MM.1S (cell line): ENCODE measurements around the gene TMEM254.
"Not testable (repeated sequence)": the region's sequence is repeated elsewhere in the genome, so short reads cannot be mapped to it uniquely, and the experiment has no call there.

Experiments used
- DNase-seq: peaks from one replicate; pipeline ENCODE4 v3.0.0-alpha.2; 2015
- H2AFZ ChIP-seq: fragments of 300-600 bp; sonication (generic); 2 replicates; pipeline ENCODE4 v1.6.0; 2016; ENCODE audit warnings: antibody characterized with exemption, low read length
- H3F3A ChIP-seq: fragments of 300-600 bp; sonication (generic); 2 replicates; pipeline ENCODE4 v1.6.1; 2016; ENCODE audit warnings: mild to moderate bottlenecking, antibody characterized with exemption, low read length, moderate library complexity, mixed read lengths; ENCODE audit not compliant: insufficient read depth
- H3K27ac ChIP-seq: fragments of 300-600 bp; sonication (generic); 2 replicates; pipeline ENCODE4 v1.5.1; 2016; ENCODE audit warnings: mild to moderate bottlenecking, low read length
- H3K27me3 ChIP-seq: fragments of 300-600 bp; sonication (generic); replicated peaks from 2 replicates; pipeline ENCODE4 v1.6.0; 2016; ENCODE audit warnings: low read length; ENCODE audit not compliant: insufficient read depth
- H3K36me3 ChIP-seq: fragments of 300-600 bp; sonication (generic); replicated peaks from 2 replicates; pipeline ENCODE4 v1.6.1; 2016; ENCODE audit warnings: mild to moderate bottlenecking, low read length, mixed read lengths; ENCODE audit not compliant: insufficient read depth
- H3K4me1 ChIP-seq: fragments of 300-600 bp; sonication (generic); 2 replicates; pipeline ENCODE4 v1.6.1; 2016; ENCODE audit warnings: low read length, mixed read lengths
- H3K4me2 ChIP-seq: fragments of 300-600 bp; sonication (generic); 2 replicates; pipeline ENCODE4 v1.6.0; 2016; ENCODE audit warnings: low read depth, low read length
- H3K4me3 ChIP-seq: fragments of 300-600 bp; sonication (generic); 2 replicates; pipeline ENCODE4 v1.5.1; 2016; ENCODE audit warnings: low read length, mixed read lengths
- H3K79me2 ChIP-seq: fragments of 300-600 bp; sonication (generic); 2 replicates; pipeline ENCODE4 v1.6.1; 2016; ENCODE audit warnings: mixed run types, low read length, mixed read lengths
- H3K9ac ChIP-seq: fragments of 300-600 bp; sonication (generic); 2 replicates; pipeline ENCODE4 v1.6.1; 2016; ENCODE audit warnings: low read length, mixed read lengths
- H3K9me2 ChIP-seq: fragments of 300-600 bp; sonication (generic); replicated peaks from 2 replicates; pipeline ENCODE4 v1.6.1; 2016; ENCODE audit warnings: mild to moderate bottlenecking, low read length, mixed read lengths; ENCODE audit not compliant: insufficient read depth
- H3K9me3 ChIP-seq: fragments of 300-600 bp; sonication (generic); replicated peaks from 2 replicates; pipeline ENCODE4 v1.6.1; 2016; ENCODE audit warnings: mild to moderate bottlenecking, low read length, mixed read lengths; ENCODE audit not compliant: insufficient read depth
- H4K20me1 ChIP-seq: fragments of 300-600 bp; sonication (generic); 2 replicates; pipeline ENCODE4 v1.6.1; 2016; ENCODE audit warnings: mild to moderate bottlenecking, low read length, moderate library complexity, mixed read lengths; ENCODE audit not compliant: insufficient read depth
- CTCF ChIP-seq: fragments of 300-600 bp; sonication (generic); IDR thresholded peaks from 2 replicates; pipeline ENCODE4 v1.5.1; 2016; ENCODE audit warnings: antibody characterized with exemption, low read length, mixed read lengths
- EZH2 ChIP-seq: fragments of 300-600 bp; sonication (generic); optimal IDR thresholded peaks from 2 replicates; pipeline ENCODE3; 2017; ENCODE audit warnings: low read depth, mild to moderate bottlenecking, antibody characterized with exemption, low read length, mixed read lengths
- EZH2phosphoT487 ChIP-seq: fragments of 300-600 bp; sonication (generic); IDR thresholded peaks from 2 replicates; pipeline ENCODE4 v1.6.1; 2018; ENCODE audit warnings: antibody characterized with exemption, low read length

TMEM254 gene

DNA sequence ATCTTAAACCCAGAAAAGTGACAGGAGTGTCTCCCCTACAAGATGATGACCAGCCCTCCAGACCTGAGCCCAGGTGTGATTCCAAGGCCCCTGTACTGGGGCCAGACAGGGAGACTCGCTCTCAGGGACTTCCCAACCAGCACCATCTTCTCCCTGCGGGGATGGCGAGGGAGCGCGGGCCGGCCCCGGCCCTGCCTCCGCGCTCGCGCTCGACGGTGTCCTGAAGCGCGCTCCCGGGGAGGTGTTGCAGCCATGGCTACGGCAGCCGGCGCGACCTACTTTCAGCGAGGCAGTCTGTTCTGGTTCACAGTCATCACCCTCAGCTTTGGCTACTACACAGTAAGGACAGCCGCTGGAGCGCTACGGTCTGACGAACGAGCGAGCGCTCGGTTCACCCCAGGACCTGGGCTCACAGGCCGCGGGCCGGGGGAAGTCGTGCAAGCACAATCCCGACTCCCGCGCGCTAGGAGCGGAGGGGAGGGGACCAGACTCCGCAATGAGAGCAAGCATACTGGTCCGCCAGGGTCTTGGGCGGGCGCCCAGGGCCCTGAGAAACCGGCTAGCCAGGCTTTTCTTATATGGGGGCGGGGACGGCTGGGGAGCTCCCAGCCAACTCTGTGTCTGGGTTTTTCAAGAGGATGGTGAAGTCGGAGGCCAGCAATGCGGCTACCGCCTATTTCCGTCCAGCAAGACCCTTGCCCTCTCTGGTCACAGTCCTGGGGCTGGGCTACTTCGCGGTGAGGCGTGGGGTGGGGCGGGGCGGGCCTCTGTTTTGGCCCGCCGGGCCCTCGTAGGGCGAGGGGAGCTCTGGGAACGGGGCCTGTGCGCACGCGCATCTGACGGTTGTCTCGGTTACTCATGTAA, at the start of gene TMEM254:
Gene TMEM254 (plus strand): TSS at position 218 of the 864 bp plus-strand sequence. CDS start 35 bp downstream, at position 253.
- peak within 1 kb of the TSS; percentile 87 for H3K9ac ChIP-seq
- DNase-seq = peak; percentile 90
- peaks cover 7% of the 10 kb centered on the region; the same call in 1 of the 2 replicates for H3K4me1 ChIP-seq

DNA sequence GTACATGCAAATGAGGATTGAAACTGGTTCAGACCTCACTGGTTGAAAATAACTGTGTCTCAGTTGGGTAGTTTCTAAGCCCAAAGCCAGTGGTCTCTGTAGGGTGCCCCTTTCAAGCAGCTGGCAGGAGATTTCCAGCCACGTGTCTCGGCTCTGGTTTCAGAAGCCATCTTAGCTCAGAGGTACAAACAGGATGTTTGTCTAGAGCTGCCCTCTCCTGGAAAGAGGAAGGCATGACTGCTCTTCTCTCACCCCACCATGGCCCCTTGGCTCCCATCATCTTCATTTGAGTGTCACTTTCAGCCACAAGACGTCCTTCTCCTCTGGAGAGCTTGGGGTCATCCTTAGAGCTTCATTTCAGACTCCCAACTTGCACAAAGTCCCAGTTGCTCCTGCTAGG, 49.3 kb upstream of the TMEM254 start:
- peak; percentile 46 for TF ChIP-seq CTCF
- not testable (repeated sequence) for H3K9me3 ChIP-seq, H3F3A ChIP-seq, H3K9me2 ChIP-seq, H3K27me3 ChIP-seq, H3K79me2 ChIP-seq, H3K27ac ChIP-seq, H3K4me1 ChIP-seq, H3K4me2 ChIP-seq, H3K9ac ChIP-seq, H3K36me3 ChIP-seq, H3K4me3 ChIP-seq, H4K20me1 ChIP-seq
- peak overlapping the region; percentile 59 for H2AFZ ChIP-seq
- peak; percentile 65 for DNase-seq

More for the DNA sequence above, at the start of gene TMEM254:
- H3K27me3 ChIP-seq = no peaks in the 10 kb centered on the region
- H3K9me3 ChIP-seq = no peaks in the 10 kb centered on the region
- TF ChIP-seq EZH2 (no peak), EZH2phosphoT487 (no peak), CTCF (no peak)
- H3F3A ChIP-seq = peaks cover 14% of the 10 kb centered on the region
- no peaks in the 10 kb centered on the region for H4K20me1 ChIP-seq
- peak within 1 kb of the TSS; percentile 91 for H3K27ac ChIP-seq
- H3K79me2 ChIP-seq = peaks cover 13% of the 10 kb centered on the region
- peak within 1 kb of the TSS; percentile 96 for H3K4me3 ChIP-seq
- peak within 1 kb of the TSS; percentile 96 for H2AFZ ChIP-seq
- peak within 1 kb of the TSS; percentile 82 for H3K4me2 ChIP-seq
- H3K9me2 ChIP-seq = no peaks in the 10 kb centered on the region
- no peaks in the 10 kb centered on the region for H3K36me3 ChIP-seq

DNA sequence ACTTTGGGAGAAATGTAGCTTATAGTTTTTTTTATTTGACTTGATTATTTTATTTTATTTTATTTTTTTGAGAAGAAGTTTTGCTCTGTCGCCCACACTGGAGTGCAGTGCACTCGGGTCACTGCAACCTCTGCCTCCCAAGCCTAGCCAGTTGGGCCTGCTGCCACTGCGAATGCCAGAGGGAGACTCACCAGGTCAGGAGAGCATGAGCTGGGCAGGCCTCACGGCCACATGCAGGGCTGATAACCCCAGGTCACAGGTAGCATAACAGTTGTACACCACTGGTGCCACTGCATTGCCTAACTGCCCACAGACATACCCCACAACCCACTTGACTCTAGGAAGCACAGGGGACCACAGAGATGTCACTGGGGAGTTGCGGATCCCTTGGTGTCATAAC, 48.6 kb upstream of the TMEM254 start:
- not testable (repeated sequence) for H2AFZ ChIP-seq, H3F3A ChIP-seq, H3K79me2 ChIP-seq, H4K20me1 ChIP-seq, H3K27ac ChIP-seq, H3K4me1 ChIP-seq, DNase-seq, H3K9ac ChIP-seq, H3K4me3 ChIP-seq, H3K9me3 ChIP-seq, H3K27me3 ChIP-seq, H3K36me3 ChIP-seq, H3K4me2 ChIP-seq, H3K9me2 ChIP-seq

DNA sequence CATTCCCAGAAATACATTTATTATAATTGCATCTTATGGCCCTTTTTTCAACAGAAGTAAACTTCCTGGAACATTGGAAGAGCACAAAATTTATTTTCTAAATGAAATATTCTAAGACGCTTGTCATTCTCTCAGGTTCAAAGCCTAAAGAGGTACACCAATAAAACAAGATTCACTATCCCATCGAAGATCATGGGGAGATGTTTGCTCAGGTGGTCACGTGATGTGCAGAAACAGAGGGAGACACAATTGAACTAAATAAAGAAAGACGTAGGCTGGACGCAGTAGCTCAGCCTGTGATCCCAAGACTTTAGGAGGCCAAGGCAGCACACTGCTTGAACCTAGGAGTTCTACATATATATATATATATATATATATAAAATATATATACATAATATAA, 46.0 kb upstream of the TMEM254 start:
- Histone ChIP-seq H3K9me2 (no peaks in the 10 kb centered on the region), H3K4me2 (no peak overlapping the region), H3K79me2 (no peaks in the 10 kb centered on the region), H2AFZ (no peak overlapping the region), H3K9ac (no peak overlapping the region), H3K27me3 (no peaks in the 10 kb centered on the region), H3K4me1 (peaks cover 3% of the 10 kb centered on the region; the same call in 1 of the 2 replicates), H3K27ac (no peak overlapping the region), H3K4me3 (no peak overlapping the region), H4K20me1 (no peaks in the 10 kb centered on the region), H3F3A (no peaks in the 10 kb centered on the region), H3K9me3 (no peaks in the 10 kb centered on the region), H3K36me3 (no peaks in the 10 kb centered on the region)
- DNase-seq = no peak
- TF ChIP-seq EZH2 (no peak), CTCF (no peak), EZH2phosphoT487 (no peak)

GRCh38 chr10:80034766-80035165, 43.7 kb upstream of the TMEM254 start:
- H2AFZ ChIP-seq, H3K27ac ChIP-seq, H4K20me1 ChIP-seq, H3K79me2 ChIP-seq, H3F3A ChIP-seq, H3K4me3 ChIP-seq, H3K27me3 ChIP-seq, H3K36me3 ChIP-seq, H3K4me2 ChIP-seq, DNase-seq, H3K9me3 ChIP-seq, H3K9me2 ChIP-seq, H3K4me1 ChIP-seq, H3K9ac ChIP-seq: not testable (repeated sequence)
